IMR-90 (cell line): ENCODE data around the gene KCNJ16. TPM values are rescaled to one million over a fixed set of nuclear protein-coding genes. Genes with fewer than 3 reads are reported as not detected.

Experiments
- ATAC-seq: fragments of 200-7000 bp; cut with Tn5 transposase; 2 replicates; pipeline ENCODE4 v1.9.1; 2020; ENCODE audit warnings: low read depth, mild to moderate bottlenecking, moderate library complexity
- BruUV-seq: library from RNA; stranded (reverse); fragments of 400-500 nt; replicated peaks from 2 replicates; lab custom pipeline; 2021; lab: Mats Ljungman, UMichigan
- CTCF ChIA-PET: fragments of 300-600 bp; formaldehyde crosslinking; extraction: SDS; loops from one replicate; lab custom pipeline; 2021; ENCODE audit warnings: antibody characterized with exemption; lab: Yijun Ruan, JAX
- POLR2A ChIA-PET: fragments of 300-600 bp; sonication (Branson Sonifier 250); formaldehyde crosslinking; loops from one replicate; lab custom pipeline; 2022; ENCODE audit warnings: antibody characterized with exemption; ENCODE audit not compliant: unreplicated experiment; lab: Charles Lee
- DNase-seq: peaks from one replicate; pipeline ENCODE4 v3.0.0; 2013
- H2AFZ ChIP-seq: replicated peaks from 2 replicates; pipeline ENCODE3; 2013; ENCODE audit warnings: low read length, mild to moderate bottlenecking; ENCODE audit not compliant: poor library complexity
- H2AK5ac ChIP-seq: 2 replicates; pipeline ENCODE4 v1.6.1; 2013; ENCODE audit warnings: low read depth, low read length, inconsistent platforms
- H2AK9ac ChIP-seq: replicated peaks from 2 replicates; pipeline ENCODE3; 2013; ENCODE audit warnings: mild to moderate bottlenecking, low read depth, low read length, moderate library complexity; ENCODE audit not compliant: poor library complexity
- H2BK120ac ChIP-seq: 2 replicates; pipeline ENCODE4 v1.6.1; 2013; ENCODE audit warnings: low read depth, low read length, inconsistent platforms
- H2BK15ac ChIP-seq: 3 replicates; pipeline ENCODE4 v1.6.1; 2013; ENCODE audit warnings: low read depth, low read length, inconsistent platforms
- H2BK20ac ChIP-seq: 2 replicates; pipeline ENCODE4 v1.6.1; 2013; ENCODE audit warnings: low read depth, mild to moderate bottlenecking, inconsistent platforms, low read length, moderate library complexity
- H2BK5ac ChIP-seq: 2 replicates; pipeline ENCODE4 v1.6.1; 2013; ENCODE audit warnings: mild to moderate bottlenecking, low read depth, low read length, inconsistent platforms; ENCODE audit not compliant: poor library complexity, severe bottlenecking
- H3K14ac ChIP-seq: replicated peaks from 2 replicates; pipeline ENCODE4 v1.6.1; 2013; ENCODE audit warnings: low read depth, low read length, inconsistent platforms
- H3K18ac ChIP-seq: 2 replicates; pipeline ENCODE4 v1.6.1; 2013; ENCODE audit warnings: low read depth, low read length, control low read depth
- H3K23ac ChIP-seq: 2 replicates; pipeline ENCODE4 v1.6.1; 2013; ENCODE audit warnings: low read depth, low read length, inconsistent platforms
- H3K27ac ChIP-seq: 2 replicates; pipeline ENCODE4 v1.5.1; 2013; ENCODE audit warnings: mild to moderate bottlenecking, control low read depth, low read length; ENCODE audit not compliant: insufficient read depth
- H3K27me3 ChIP-seq: 2 replicates; pipeline ENCODE4 v1.6.1; 2013; ENCODE audit warnings: low read length; ENCODE audit not compliant: control insufficient read depth, insufficient read depth
- H3K36me3 ChIP-seq: 2 replicates; pipeline ENCODE4 v1.6.1; 2013; ENCODE audit warnings: low read length, mixed read lengths; ENCODE audit not compliant: control insufficient read depth, insufficient read depth
- H3K4ac ChIP-seq: 2 replicates; pipeline ENCODE4 v1.6.1; 2013; ENCODE audit warnings: low read depth, low read length, inconsistent platforms
- H3K4me1 ChIP-seq: 2 replicates; pipeline ENCODE4 v1.6.1; 2013; ENCODE audit warnings: low read length, mixed read lengths; ENCODE audit not compliant: control insufficient read depth, insufficient read depth
- H3K4me2 ChIP-seq: 2 replicates; pipeline ENCODE4 v1.6.1; 2013; ENCODE audit warnings: low read depth, mild to moderate bottlenecking, control low read depth, low read length, moderate library complexity
- H3K4me3 ChIP-seq: 2 replicates; pipeline ENCODE4 v1.5.1; 2013; ENCODE audit warnings: low read depth, mild to moderate bottlenecking, control low read depth, low read length, moderate library complexity; ENCODE audit not compliant: insufficient read depth
- H3K56ac ChIP-seq: 2 replicates; pipeline ENCODE4 v1.6.1; 2013; ENCODE audit warnings: low read length, inconsistent platforms; ENCODE audit not compliant: insufficient read depth; ENCODE audit errors: extremely low read depth
- H3K79me1 ChIP-seq, 2 experiments: 2 replicates each; pipeline ENCODE4 v1.6.1; 2013; ENCODE audit warnings: low read length in 2 of 2, inconsistent platforms in 1 of 2, low read depth in 1 of 2
- H3K9ac ChIP-seq: 2 replicates; pipeline ENCODE4 v1.6.1; 2013; ENCODE audit warnings: low read depth, low read length, control low read depth
- H3K9me1 ChIP-seq: 2 replicates; pipeline ENCODE4 v1.6.1; 2013; ENCODE audit warnings: low read length, inconsistent platforms; ENCODE audit not compliant: insufficient read depth
- H3K9me3 ChIP-seq: 2 replicates; pipeline ENCODE4 v1.6.1; 2013; ENCODE audit warnings: low read length; ENCODE audit not compliant: control insufficient read depth, insufficient read depth
- H4K20me1 ChIP-seq: 2 replicates; pipeline ENCODE4 v1.6.1; 2013; ENCODE audit warnings: low read length, inconsistent platforms; ENCODE audit not compliant: insufficient read depth
- H4K5ac ChIP-seq: 2 replicates; pipeline ENCODE4 v1.6.1; 2013; ENCODE audit warnings: mild to moderate bottlenecking, low read depth, low read length, control low read depth
- H4K8ac ChIP-seq, 2 experiments: 2 replicates each; pipeline ENCODE4 v1.6.1; 2013; ENCODE audit warnings: low read depth in 2 of 2, low read length in 2 of 2, control low read depth in 1 of 2, inconsistent platforms in 1 of 2
- H4K91ac ChIP-seq: 2 replicates; pipeline ENCODE4 v1.6.1; 2013; ENCODE audit warnings: low read depth, low read length, inconsistent platforms; ENCODE audit not compliant: insufficient read depth
- BHLHE40 ChIP-seq: fragments of 150-350 bp; IDR thresholded peaks from 2 replicates; pipeline ENCODE4 v1.6.1; 2016; ENCODE audit warnings: mild to moderate bottlenecking, low read depth, low read length
- CEBPB ChIP-seq: IDR thresholded peaks from 2 replicates; pipeline ENCODE4 v1.6.1; 2012; ENCODE audit warnings: low read depth, low read length, improper control_type of control experiment
- CHD1 ChIP-seq: IDR thresholded peaks from 2 replicates; pipeline ENCODE4 v1.6.1; 2012; ENCODE audit warnings: low read depth, low read length, improper control_type of control experiment
- CTCF ChIP-seq: conservative IDR thresholded peaks from 2 replicates; pipeline ENCODE4 v1.5.1; 2012; ENCODE audit warnings: mild to moderate bottlenecking, low read depth, low read length, improper control_type of control experiment
- ELK1 ChIP-seq: fragments of 150-350 bp; IDR thresholded peaks from 2 replicates; pipeline ENCODE4 v1.6.1; 2016; ENCODE audit warnings: low read depth, mild to moderate bottlenecking, low read length, moderate library complexity, borderline replicate concordance
- FOS ChIP-seq: fragments of 150-350 bp; IDR thresholded peaks from 2 replicates; pipeline ENCODE4 v1.6.1; 2016; ENCODE audit warnings: low read depth, low read length
- MAFK ChIP-seq: IDR thresholded peaks from 2 replicates; pipeline ENCODE4 v1.6.1; 2012; ENCODE audit warnings: low read depth, low read length, improper control_type of control experiment
- MAZ ChIP-seq: IDR thresholded peaks from 2 replicates; pipeline ENCODE4 v1.6.1; 2012; ENCODE audit warnings: low read depth, mild to moderate bottlenecking, low read length, improper control_type of control experiment, moderate library complexity, borderline replicate concordance
- MXI1 ChIP-seq: IDR thresholded peaks from 2 replicates; pipeline ENCODE4 v1.6.1; 2012; ENCODE audit warnings: low read depth, mild to moderate bottlenecking, low read length, moderate library complexity, borderline replicate concordance
- NFE2L2 ChIP-seq: fragments of 150-350 bp; IDR thresholded peaks from 2 replicates; pipeline ENCODE4 v1.6.1; 2016; ENCODE audit warnings: low read depth, mild to moderate bottlenecking, low read length
- POLR2A ChIP-seq: IDR thresholded peaks from 2 replicates; pipeline ENCODE4 v1.6.1; 2012; ENCODE audit warnings: mild to moderate bottlenecking, low read depth, low read length
- RAD21 ChIP-seq: IDR thresholded peaks from 2 replicates; pipeline ENCODE4 v1.6.1; 2012; ENCODE audit warnings: low read length, improper control_type of control experiment
- RCOR1 ChIP-seq: IDR thresholded peaks from 2 replicates; pipeline ENCODE4 v1.6.1; 2012; ENCODE audit warnings: mild to moderate bottlenecking, low read length, improper control_type of control experiment; ENCODE audit not compliant: insufficient replicate concordance
- RFX5 ChIP-seq: IDR thresholded peaks from 2 replicates; pipeline ENCODE4 v1.8.0; 2012; ENCODE audit warnings: low read depth, mild to moderate bottlenecking, low read length, moderate library complexity
- SMC3 ChIP-seq: fragments of 150-350 bp; IDR thresholded peaks from 2 replicates; pipeline ENCODE4 v1.6.1; 2016; ENCODE audit warnings: low read depth, mild to moderate bottlenecking, antibody characterized with exemption, low read length, moderate library complexity
- USF2 ChIP-seq: fragments of 150-350 bp; IDR thresholded peaks from 2 replicates; pipeline ENCODE4 v1.6.1; 2017; ENCODE audit warnings: mild to moderate bottlenecking, antibody characterized with exemption, low read length, low read depth
- WGBS, 2 experiments: methylation state at CpG; one replicate each; pipeline versions ENCODE4 v1.1.5 to v1.1.7; 2013; ENCODE audit warnings: missing lambda C conversion rate in 2 of 2; ENCODE audit not compliant: insufficient read length in 1 of 2; ENCODE audit errors: extremely low coverage in 2 of 2; 5-methylcytosine and 5-hydroxymethylcytosine counted together
- dilution Hi-C: fragments of 300-500 bp; cut with HindIII; formaldehyde crosslinking; loops from one replicate; pipeline ENCODE4 v1.14.3; 2018; ENCODE audit warnings: low sequenced_read_pairs; ENCODE audit not compliant: unreplicated experiment
- in situ Hi-C: fragments of 300-500 bp; cut with MboI; formaldehyde crosslinking; loops from 3 replicates; pipeline ENCODE4 v1.14.3; 2019; ENCODE audit warnings: low sequenced_read_pairs, inconsistent platforms, mixed read lengths
- intact Hi-C: fragments of 100-400 bp; cut with micrococcal nuclease; formaldehyde crosslinking; loops from 2 replicates; pipeline ENCODE4 v1.10.0; 2022
- polyA plus RNA-seq, 3 experiments: library from polyadenylated mRNA; depleted of rRNA; stranded (reverse); fragments of >200 nt; gene quantifications; 2 replicates each; pipeline ENCODE4 v1.2.3, GENCODE V29; 2012; ENCODE audit warnings: low replicate concordance in 1 of 3
- total RNA-seq: library from RNA; depleted of rRNA; stranded (reverse); fragments of >200 nt; gene quantifications from 2 replicates; pipeline ENCODE4 v1.2.3, GENCODE V29; 2012

The KCNJ16 gene
- total and polyA plus RNA-seq, 2 of the 4 experiments (the other 2 are of a cell fraction), result not detected

- ATAC-seq, result no peak
- in situ Hi-C loops, result no loop called here
Measured at GRCh38 chr17:70157151-70157550, 82.1 kb downstream of the KCNJ16 start.

More at GRCh38 chr17:70157151-70157550, 82.1 kb downstream of the KCNJ16 start:
- H3K56ac ChIP-seq, result no peak overlapping the region
- intact Hi-C loops, result no loop called here
- TF ChIP-seq MAZ (no peak), RCOR1 (no peak), BHLHE40 (no peak), CHD1 (no peak), USF2 (no peak), FOS (no peak), MAFK (no peak), MXI1 (no peak), ELK1 (no peak), POLR2A (no peak), CTCF (no peak), RFX5 (no peak), RAD21 (no peak), CEBPB (no peak), SMC3 (no peak), NFE2L2 (no peak)
- H2AK5ac ChIP-seq, result no peak overlapping the region
- no peaks in the 10 kb centered on the region for H3K4me1 ChIP-seq
- no peak overlapping the region for H3K18ac ChIP-seq
- H2BK20ac ChIP-seq, result no peak overlapping the region
- WGBS, 2 experiments, result no CpG with 5 or more reads among the region's 4 CpGs
- no peaks in the 10 kb centered on the region for H3K9me3 ChIP-seq
- H3K9me1 ChIP-seq, result no peaks in the 10 kb centered on the region
- H2BK15ac ChIP-seq, result no peak overlapping the region
- H3K4me2 ChIP-seq, result no peak overlapping the region
- H3K4me3 ChIP-seq, result no peak overlapping the region
- H3K4ac ChIP-seq, result no peak overlapping the region
- no peaks in the 10 kb centered on the region for H3K36me3 ChIP-seq
- H2BK5ac ChIP-seq, result no peak overlapping the region
- H3K23ac ChIP-seq, result no peak overlapping the region
- H3K14ac ChIP-seq, result no peak overlapping the region
- no peak overlapping the region for H2AFZ ChIP-seq
- dilution Hi-C loops, result no loop called here
- DNase-seq, result no peak
- H4K91ac ChIP-seq, result no peak overlapping the region
- H3K27ac ChIP-seq, result no peak overlapping the region
- H2AK9ac ChIP-seq, result no peak overlapping the region
- no peak overlapping the region for H4K8ac ChIP-seq
- H3K9ac ChIP-seq, result no peak overlapping the region
- no TSS peak for BruUV-seq
- POLR2A ChIA-PET, result no interaction called here
- H4K5ac ChIP-seq, result no peak overlapping the region
- no peaks in the 10 kb centered on the region for H3K79me1 ChIP-seq
- H3K27me3 ChIP-seq, result no peaks in the 10 kb centered on the region
- no peaks in the 10 kb centered on the region for H4K20me1 ChIP-seq
- CTCF ChIA-PET, result no interaction called here
- H2BK120ac ChIP-seq, result no peak overlapping the region
